ENCODE measurements around the gene YEATS2. TPM values are rescaled to one million over a fixed set of nuclear protein-coding genes. Genes with fewer than 3 reads are reported as not detected.

Gene YEATS2
- total and polyA plus RNA-seq, 8 donors: 28.4 to 48.8 (median 44.1) TPM

GRCh38 chr3:183690402-183690995 lies 7.1 kb upstream of the YEATS2 start:
- TF ChIP-seq CTCF (IDR thresholded peaks at IDR 0.05): no peak
- intact Hi-C loops (cut with DNase I): no loop called here
- Histone ChIP-seq H3K4me1 (no peaks in the 10 kb centered on the region), H3K4me3 (no peak overlapping the region), H3K27me3 (no peaks in the 10 kb centered on the region), H3K27ac (no peak overlapping the region), H3K9me3 (no peaks in the 10 kb centered on the region), H3K36me3 (no peaks in the 10 kb centered on the region)
- DNase-seq: no peak
- no peak for ATAC-seq

GRCh38 chr3:183692436-183692835 lies 5.2 kb upstream of the YEATS2 start:
- ATAC-seq: no peak
- Histone ChIP-seq H3K36me3 (no peaks in the 10 kb centered on the region), H3K4me1 (peaks cover 0 to 3% of the 10 kb centered on the region in 2 donors), H3K4me3 (no peak overlapping the region), H3K27me3 (no peaks in the 10 kb centered on the region), H3K27ac (no peak overlapping the region), H3K9me3 (no peaks in the 10 kb centered on the region)
- intact Hi-C loops (cut with DNase I): no loop called here
- DNase-seq: no peak
- TF ChIP-seq CTCF (IDR thresholded peaks at IDR 0.05): no peak

GRCh38 chr3:183695569-183696364 lies 1.8 kb upstream of the YEATS2 start:
- no peak for TF ChIP-seq CTCF (IDR thresholded peaks at IDR 0.05)
- no peak overlapping the region for H3K4me3 ChIP-seq
- H3K36me3 ChIP-seq: no peaks in the 10 kb centered on the region
- no peak overlapping the region for H3K27ac ChIP-seq
- DNase-seq (no peak), ATAC-seq (no peak)
- intact Hi-C loops (cut with DNase I): no loop called here
- H3K4me1 ChIP-seq: peaks cover 14 to 25% of the 10 kb centered on the region in 2 donors
- no peaks in the 10 kb centered on the region for H3K9me3 ChIP-seq
- no peaks in the 10 kb centered on the region for H3K27me3 ChIP-seq

- intact Hi-C loops (cut with DNase I): no loop called here
- ATAC-seq (no peak), DNase-seq (peak in 1 of 4 donors; percentile 26)
Measured at GRCh38 chr3:183697123-183697609, 431 bp upstream of the YEATS2 start.

More at GRCh38 chr3:183697123-183697609, 431 bp upstream of the YEATS2 start:
- Histone ChIP-seq H3K4me3 (peak overlapping the region; percentile 96 to 97), H3K27ac (peak overlapping the region in 1 of 2 donors; percentile 92), H3K27me3 (no peaks in the 10 kb centered on the region), H3K9me3 (no peaks in the 10 kb centered on the region), H3K36me3 (peaks cover 0 to 9% of the 10 kb centered on the region in 2 donors), H3K4me1 (peaks cover 14 to 37% of the 10 kb centered on the region in 2 donors)
- no peak for TF ChIP-seq CTCF (IDR thresholded peaks at IDR 0.05)
